DMS114 treated with DMSO at 0.1 percent for 48 hours (cell line): ENCODE measurements around the gene CYP2W1.
A peak's percentile ranks its signal among the peaks of the same experiment; 100 is the strongest.

Experiments
- DNase-seq: peaks from one replicate; lab custom pipeline; 2025; ENCODE audit not compliant: unreplicated experiment; lab: John Stamatoyannopoulos, UW

Gene CYP2W1

GRCh38 chr7:981793-982510 is 1.0 kb upstream of the CYP2W1 start:
- DNase-seq, result no peak

- no peak for DNase-seq
These were observed 424 bp upstream of the CYP2W1 start for GRCh38 chr7:982511-983003.

GRCh38 chr7:983616-984071 is 663 bp downstream of the CYP2W1 start:
- DNase-seq, result no peak

- no peak for DNase-seq
These were observed 1.6 kb downstream of the CYP2W1 start for GRCh38 chr7:984361-985126.

GRCh38 chr7:985127-985416 is 2.1 kb downstream of the CYP2W1 start:
- DNase-seq, result no peak

- no peak for DNase-seq
These were observed 3.1 kb downstream of the CYP2W1 start for GRCh38 chr7:985915-986741.

GRCh38 chr7:986766-987751 is 4.1 kb downstream of the CYP2W1 start:
- DNase-seq, result no peak

- no peak for DNase-seq
These were observed 4.9 kb downstream of the CYP2W1 start for GRCh38 chr7:987909-988308.

GRCh38 chr7:988426-988911 is 5.5 kb downstream of the CYP2W1 start:
- DNase-seq, result no peak

GRCh38 chr7:988963-989529 is 6.1 kb downstream of the CYP2W1 start:
- no peak for DNase-seq

GRCh38 chr7:990352-990932 is 7.5 kb downstream of the CYP2W1 start:
- DNase-seq, result no peak

GRCh38 chr7:990933-991728 is 8.2 kb downstream of the CYP2W1 start:
- no peak for DNase-seq

GRCh38 chr7:991729-992656 is 9.0 kb downstream of the CYP2W1 start:
- DNase-seq, result no peak

- peak; percentile 92 for DNase-seq
These were observed 10.0 kb downstream of the CYP2W1 start for GRCh38 chr7:992709-993607.

- DNase-seq, result no peak
These were observed 11.8 kb downstream of the CYP2W1 start for GRCh38 chr7:994592-995308.

- no peak for DNase-seq
These were observed 12.6 kb downstream of the CYP2W1 start for GRCh38 chr7:995571-995970.
